PFSK-1 (cell line): ENCODE data around the gene USB1.

Experiments
- FOXP2 ChIP-seq: optimal IDR thresholded peaks from 2 replicates; pipeline ENCODE3; 2011; ENCODE audit warnings: borderline replicate concordance, control low read depth, inconsistent platforms; ENCODE audit not compliant: insufficient read depth; ENCODE audit errors: extremely low read length, extremely low read depth
- POLR2AphosphoS5 ChIP-seq: IDR thresholded peaks from 2 replicates; pipeline ENCODE4 v1.6.1; 2012; ENCODE audit warnings: low read depth, mild to moderate bottlenecking, control low read depth, low read length, moderate library complexity
- SIN3A ChIP-seq: IDR thresholded peaks from 2 replicates; pipeline ENCODE4 v1.6.1; 2012; ENCODE audit warnings: mild to moderate bottlenecking, low read length, moderate library complexity, borderline replicate concordance; ENCODE audit not compliant: insufficient read depth
- TAF1 ChIP-seq: IDR thresholded peaks from 2 replicates; pipeline ENCODE4 v1.6.1; 2012; ENCODE audit warnings: low read length, control low read depth, borderline replicate concordance; ENCODE audit not compliant: insufficient read depth
- TF ChIP-seq, protein P1 (sequence below), 2 experiments: IDR thresholded peaks; 2 replicates each; pipeline versions ENCODE4 v1.6.1 to v1.8.0; 2011 to 2012; ENCODE audit warnings: low read depth in 2 of 2, low read length in 2 of 2, control low read depth in 1 of 2, inconsistent platforms in 1 of 2, mild to moderate bottlenecking in 1 of 2, moderate library complexity in 1 of 2; ENCODE audit not compliant: insufficient read depth in 1 of 2

DNA sequence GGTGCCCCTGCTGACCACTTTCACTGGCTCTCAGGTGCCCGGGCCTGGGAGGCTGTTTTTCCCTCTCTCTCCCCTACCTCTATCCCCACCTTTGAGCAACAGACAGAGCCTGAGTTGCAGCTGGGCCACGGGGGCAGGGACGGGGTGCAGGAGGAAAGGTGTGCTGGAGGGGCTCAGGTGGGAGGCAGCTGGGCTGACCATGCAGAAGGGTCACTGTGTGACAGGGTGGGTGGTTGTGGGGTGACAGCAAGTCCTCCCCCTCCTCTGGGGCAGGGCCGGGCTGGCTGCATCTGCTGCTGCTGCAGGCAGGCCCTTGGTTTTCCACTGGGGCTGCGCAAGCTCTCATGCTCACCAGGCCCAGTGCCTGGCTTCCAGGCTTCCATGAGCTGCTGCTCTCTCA lies 7.3 kb upstream of the USB1 start:
- TF ChIP-seq TAF1, result no peak
- TF ChIP-seq POLR2AphosphoS5, result no peak
- no peak for TF ChIP-seq SIN3A
- TF ChIP-seq, protein P1, sequence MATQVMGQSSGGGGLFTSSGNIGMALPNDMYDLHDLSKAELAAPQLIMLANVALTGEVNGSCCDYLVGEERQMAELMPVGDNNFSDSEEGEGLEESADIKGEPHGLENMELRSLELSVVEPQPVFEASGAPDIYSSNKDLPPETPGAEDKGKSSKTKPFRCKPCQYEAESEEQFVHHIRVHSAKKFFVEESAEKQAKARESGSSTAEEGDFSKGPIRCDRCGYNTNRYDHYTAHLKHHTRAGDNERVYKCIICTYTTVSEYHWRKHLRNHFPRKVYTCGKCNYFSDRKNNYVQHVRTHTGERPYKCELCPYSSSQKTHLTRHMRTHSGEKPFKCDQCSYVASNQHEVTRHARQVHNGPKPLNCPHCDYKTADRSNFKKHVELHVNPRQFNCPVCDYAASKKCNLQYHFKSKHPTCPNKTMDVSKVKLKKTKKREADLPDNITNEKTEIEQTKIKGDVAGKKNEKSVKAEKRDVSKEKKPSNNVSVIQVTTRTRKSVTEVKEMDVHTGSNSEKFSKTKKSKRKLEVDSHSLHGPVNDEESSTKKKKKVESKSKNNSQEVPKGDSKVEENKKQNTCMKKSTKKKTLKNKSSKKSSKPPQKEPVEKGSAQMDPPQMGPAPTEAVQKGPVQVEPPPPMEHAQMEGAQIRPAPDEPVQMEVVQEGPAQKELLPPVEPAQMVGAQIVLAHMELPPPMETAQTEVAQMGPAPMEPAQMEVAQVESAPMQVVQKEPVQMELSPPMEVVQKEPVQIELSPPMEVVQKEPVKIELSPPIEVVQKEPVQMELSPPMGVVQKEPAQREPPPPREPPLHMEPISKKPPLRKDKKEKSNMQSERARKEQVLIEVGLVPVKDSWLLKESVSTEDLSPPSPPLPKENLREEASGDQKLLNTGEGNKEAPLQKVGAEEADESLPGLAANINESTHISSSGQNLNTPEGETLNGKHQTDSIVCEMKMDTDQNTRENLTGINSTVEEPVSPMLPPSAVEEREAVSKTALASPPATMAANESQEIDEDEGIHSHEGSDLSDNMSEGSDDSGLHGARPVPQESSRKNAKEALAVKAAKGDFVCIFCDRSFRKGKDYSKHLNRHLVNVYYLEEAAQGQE (IDR thresholded peaks at IDR 0.05; ENCODE audit: insufficient read depth in 1 of 2, low read depth in 2 of 2, low read length in 2 of 2), result no peak
- TF ChIP-seq FOXP2, result no peak
